ENCODE results near the gene AXL. TPM values are rescaled to one million over a fixed set of nuclear protein-coding genes. Genes with fewer than 3 reads are reported as not detected.

Gene AXL
- total and polyA plus RNA-seq, 9 of the 15 experiments (the other 6 are each of a cell fraction or from before 2014, with no cell fraction given), result 0.80 to 6.6 (median 1.6) TPM

GRCh38 chr19:41263042-41263849 is 44.2 kb downstream of the AXL start (continued):
- TF ChIP-seq E2F4 (CRISPR knock-in tag; IDR thresholded peaks at IDR 0.05; ENCODE audit: low read depth) (no peak), ZNF717 (CRISPR knock-in tag; IDR thresholded peaks at IDR 0.05) (no peak), FOXO4 (CRISPR knock-in tag; IDR thresholded peaks at IDR 0.05) (no peak), JUND (IDR thresholded peaks at IDR 0.05; ENCODE audit: borderline replicate concordance, low read depth, low read length) (peak; percentile 34; the same call in 1 of the 2 replicates), JUND (tag; IDR thresholded peaks at IDR 0.05; ENCODE audit: borderline replicate concordance, low read depth, low read length) (no peak), KDM1A (IDR thresholded peaks at IDR 0.05) (peak; percentile 20 to 58; a peak in 1 of 4 replicates), E2F5 (CRISPR knock-in tag; IDR thresholded peaks at IDR 0.05) (no peak), ZMIZ1 (IDR thresholded peaks at IDR 0.05; ENCODE audit: low read depth in 2 of 2, low read length in 2 of 2) (no peak), ZNF408 (CRISPR knock-in tag; IDR thresholded peaks at IDR 0.05; ENCODE audit: low read depth) (no peak), ZNF174 (CRISPR knock-in tag; IDR thresholded peaks at IDR 0.05) (no peak), ADNP (tag; IDR thresholded peaks at IDR 0.05) (no peak), ZHX1 (conservative IDR thresholded peaks at IDR 0.05; ENCODE audit: low read length) (no peak)
